ENCODE results near the gene TSPAN31. TPM values are rescaled to one million over a fixed set of nuclear protein-coding genes. Genes with fewer than 3 reads are reported as not detected.

TSPAN31 gene
- total RNA-seq, 1 donor from 2014 or later = 42.3 TPM

DNA sequence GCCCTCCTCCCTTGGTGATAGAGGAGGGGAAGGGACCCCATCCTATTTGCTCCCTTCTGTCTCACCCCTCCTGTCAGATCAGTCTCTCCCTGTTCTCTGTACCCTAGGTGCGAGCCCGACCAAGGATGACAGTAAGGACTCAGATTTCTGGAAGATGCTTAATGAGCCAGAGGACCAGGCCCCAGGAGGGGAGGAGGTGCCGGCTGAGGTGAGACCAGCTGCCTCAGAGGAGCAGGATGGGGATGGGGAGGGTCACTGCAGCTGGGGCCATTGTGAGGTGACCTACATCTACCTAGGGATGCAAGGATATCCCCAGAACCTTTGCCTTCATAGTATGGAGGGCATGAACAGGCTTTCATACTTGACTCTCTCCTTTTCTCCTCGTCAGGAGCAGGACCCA lies 28.5 kb upstream of the TSPAN31 start:
- intact Hi-C loops (cut with DNase I) = no loop called here
- H3K27me3 ChIP-seq = no peaks in the 10 kb centered on the region
- peaks cover 66 to 71% of the 10 kb centered on the region in 2 donors for H3K36me3 ChIP-seq
- no peak overlapping the region for H3K27ac ChIP-seq
- no peaks in the 10 kb centered on the region for H3K9me3 ChIP-seq
- no peak overlapping the region for H3K4me3 ChIP-seq
- TF ChIP-seq, protein P1, sequence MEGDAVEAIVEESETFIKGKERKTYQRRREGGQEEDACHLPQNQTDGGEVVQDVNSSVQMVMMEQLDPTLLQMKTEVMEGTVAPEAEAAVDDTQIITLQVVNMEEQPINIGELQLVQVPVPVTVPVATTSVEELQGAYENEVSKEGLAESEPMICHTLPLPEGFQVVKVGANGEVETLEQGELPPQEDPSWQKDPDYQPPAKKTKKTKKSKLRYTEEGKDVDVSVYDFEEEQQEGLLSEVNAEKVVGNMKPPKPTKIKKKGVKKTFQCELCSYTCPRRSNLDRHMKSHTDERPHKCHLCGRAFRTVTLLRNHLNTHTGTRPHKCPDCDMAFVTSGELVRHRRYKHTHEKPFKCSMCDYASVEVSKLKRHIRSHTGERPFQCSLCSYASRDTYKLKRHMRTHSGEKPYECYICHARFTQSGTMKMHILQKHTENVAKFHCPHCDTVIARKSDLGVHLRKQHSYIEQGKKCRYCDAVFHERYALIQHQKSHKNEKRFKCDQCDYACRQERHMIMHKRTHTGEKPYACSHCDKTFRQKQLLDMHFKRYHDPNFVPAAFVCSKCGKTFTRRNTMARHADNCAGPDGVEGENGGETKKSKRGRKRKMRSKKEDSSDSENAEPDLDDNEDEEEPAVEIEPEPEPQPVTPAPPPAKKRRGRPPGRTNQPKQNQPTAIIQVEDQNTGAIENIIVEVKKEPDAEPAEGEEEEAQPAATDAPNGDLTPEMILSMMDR (IDR thresholded peaks at IDR 0.05) = no peak
- no peaks in the 10 kb centered on the region for H3K4me1 ChIP-seq
- DNase-seq (ENCODE audit: low spot score in 2 of 2) = no peak

- no peak overlapping the region for H3K27ac ChIP-seq
- no peaks in the 10 kb centered on the region for H3K9me3 ChIP-seq
- no peak for DNase-seq (ENCODE audit: low spot score in 2 of 2)
- H3K4me1 ChIP-seq = no peaks in the 10 kb centered on the region
- TF ChIP-seq, protein P1 (IDR thresholded peaks at IDR 0.05) = no peak
- H3K4me3 ChIP-seq = no peak overlapping the region
- H3K36me3 ChIP-seq = peaks cover 70 to 76% of the 10 kb centered on the region in 2 donors
- intact Hi-C loops (cut with DNase I) = no loop called here
- no peaks in the 10 kb centered on the region for H3K27me3 ChIP-seq
Observed at GRCh38 chr12:57717131-57717530, 27.7 kb upstream of the TSPAN31 start.

- Histone ChIP-seq H3K36me3 (peaks cover 70 to 76% of the 10 kb centered on the region in 2 donors), H3K4me3 (no peak overlapping the region), H3K27me3 (no peaks in the 10 kb centered on the region), H3K27ac (no peak overlapping the region), H3K9me3 (no peaks in the 10 kb centered on the region), H3K4me1 (no peaks in the 10 kb centered on the region)
- no peak for DNase-seq (ENCODE audit: low spot score in 2 of 2)
- intact Hi-C loops (cut with DNase I) = no loop called here
- TF ChIP-seq, protein P1 (IDR thresholded peaks at IDR 0.05) = no peak
Observed at GRCh38 chr12:57717846-57718640, 26.8 kb upstream of the TSPAN31 start.

GRCh38 chr12:57718641-57719528 lies 26.0 kb upstream of the TSPAN31 start:
- no peaks in the 10 kb centered on the region for H3K27me3 ChIP-seq
- H3K27ac ChIP-seq = no peak overlapping the region
- H3K4me3 ChIP-seq = no peak overlapping the region
- TF ChIP-seq, protein P1 (IDR thresholded peaks at IDR 0.05) = no peak
- H3K9me3 ChIP-seq = no peaks in the 10 kb centered on the region
- DNase-seq (ENCODE audit: low spot score in 2 of 2) = no peak
- peaks cover 70 to 76% of the 10 kb centered on the region in 2 donors for H3K36me3 ChIP-seq
- H3K4me1 ChIP-seq = no peaks in the 10 kb centered on the region
- intact Hi-C loops (cut with DNase I) = no loop called here

DNA sequence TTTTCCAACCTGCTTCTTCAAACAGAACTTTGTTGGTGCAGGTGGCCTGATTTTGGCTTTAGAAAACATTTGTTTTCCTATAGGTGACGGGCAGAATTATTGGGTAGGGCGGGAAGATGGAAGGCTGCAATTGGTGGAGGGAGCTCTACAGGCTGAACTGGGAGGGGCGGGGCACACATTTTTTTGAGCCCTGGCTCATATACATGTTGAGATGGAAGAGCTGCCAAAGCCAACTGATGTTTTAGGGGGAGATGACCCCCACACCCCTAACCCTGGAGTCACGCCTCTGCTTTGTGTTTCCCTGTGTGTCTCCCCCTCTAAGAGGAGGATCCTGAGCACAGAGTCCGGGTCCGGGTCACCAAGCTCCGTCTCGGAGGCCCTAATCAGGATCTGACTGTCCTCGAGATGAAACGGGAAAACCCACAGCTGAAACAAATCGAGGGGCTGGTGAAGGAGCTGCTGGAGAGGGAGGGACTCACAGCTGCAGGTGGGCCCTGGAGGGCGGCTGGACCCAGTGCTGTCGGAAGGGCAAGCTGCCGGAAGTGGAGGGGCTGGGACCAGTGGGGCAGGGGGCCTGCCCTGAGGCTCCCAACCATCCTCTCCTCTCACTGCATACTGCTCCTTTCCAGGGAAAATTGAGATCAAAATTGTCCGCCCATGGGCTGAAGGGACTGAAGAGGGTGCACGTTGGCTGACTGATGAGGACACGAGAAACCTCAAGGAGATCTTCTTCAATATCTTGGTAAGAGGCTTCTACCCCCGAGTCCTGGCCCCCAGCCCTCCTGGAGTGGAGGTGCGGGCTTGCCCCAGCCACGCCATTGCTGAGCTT lies 24.8 kb upstream of the TSPAN31 start:
- Histone ChIP-seq H3K36me3 (peaks cover 64 to 68% of the 10 kb centered on the region in 2 donors), H3K4me1 (no peaks in the 10 kb centered on the region), H3K27me3 (no peaks in the 10 kb centered on the region), H3K4me3 (no peak overlapping the region), H3K27ac (no peak overlapping the region), H3K9me3 (no peaks in the 10 kb centered on the region)
- TF ChIP-seq, protein P1 (IDR thresholded peaks at IDR 0.05) = no peak
- DNase-seq (ENCODE audit: low spot score in 2 of 2) = no peak
- intact Hi-C loops (cut with DNase I) = no loop called here
